ENCODE measurements around the gene CELF4. TPM values are rescaled to one million over a fixed set of nuclear protein-coding genes. Genes with fewer than 3 reads are reported as not detected.

CELF4 gene
- total and polyA plus RNA-seq, 2 donors (not counting 3 experiments of a cell fraction or from before 2014, with no cell fraction given): not detected

- no peak for DNase-seq (ENCODE audit: low read depth, low spot score)
- Histone ChIP-seq H3K27me3 (ENCODE audit: control insufficient read depth in 2 of 2, insufficient read depth in 2 of 2, low read length in 2 of 2) (no peaks in the 10 kb centered on the region), H4K20me1 (replicated peaks; ENCODE audit: control insufficient read depth, extremely low read depth, insufficient read depth, low read length) (no peaks in the 10 kb centered on the region), H3K4me3 (replicated peaks in 1 of 3; ENCODE audit: insufficient read depth in 1 of 3, low read depth in 1 of 3, low read length in 3 of 3) (no peak overlapping the region), H2AFZ (ENCODE audit: low read depth, low read length) (no peak overlapping the region), H3K79me2 (ENCODE audit: control insufficient read depth, insufficient read depth, low read length) (no peaks in the 10 kb centered on the region), H3K4me1 (ENCODE audit: control insufficient read depth, extremely low read depth, insufficient read depth, low read length) (no peaks in the 10 kb centered on the region), H3K9me1 (replicated peaks; ENCODE audit: control insufficient read depth, extremely low read depth, insufficient read depth, low read length) (no peaks in the 10 kb centered on the region), H3K9me3 (replicated peaks; ENCODE audit: control insufficient read depth, insufficient read depth, low read length) (no peaks in the 10 kb centered on the region), H3K36me3 (ENCODE audit: control insufficient read depth in 2 of 2, extremely low read depth in 1 of 2, insufficient read depth in 2 of 2, low read length in 2 of 2) (no peaks in the 10 kb centered on the region), H3K4me2 (ENCODE audit: insufficient read depth, low read length) (no peak overlapping the region), H3K9ac (replicated peaks; ENCODE audit: extremely low read depth, insufficient read depth, low read length) (no peak overlapping the region), H3K27ac (ENCODE audit: insufficient read depth, low read depth, low read length) (no peak overlapping the region)
- ChIA-PET CTCF (no interaction called here), POLR2A (no interaction called here)
- dilution Hi-C loops (cut with MboI; ENCODE audit: extremely low pct_ligation_motif_present, low sequenced_read_pairs): no loop called here
- intact Hi-C loops (cut with micrococcal nuclease): no loop called here
- FAIRE-seq: no peak
- no TSS peak for BruUV-seq (replicated peaks)
- TF ChIP-seq MYC (IDR thresholded peaks at IDR 0.05; ENCODE audit: low read depth, low read length) (no peak), POLR2AphosphoS5 (IDR thresholded peaks at IDR 0.05; ENCODE audit: insufficient read depth, low read depth, low read length) (no peak), FOS (IDR thresholded peaks at IDR 0.05; ENCODE audit: borderline replicate concordance, insufficient read depth, low read length) (no peak), MAX (IDR thresholded peaks at IDR 0.05; ENCODE audit: insufficient read depth, insufficient read length) (no peak), CTCF (IDR thresholded peaks at IDR 0.05; ENCODE audit: extremely low read depth in 1 of 2, insufficient read depth in 1 of 2, low read depth in 1 of 2, low read length in 2 of 2) (no peak), POLR2A (IDR thresholded peaks at IDR 0.05; ENCODE audit: low read depth, low read length) (no peak), JUN (IDR thresholded peaks at IDR 0.05; ENCODE audit: borderline replicate concordance, insufficient read depth, insufficient read length, low read depth) (no peak), GATA2 (IDR thresholded peaks at IDR 0.05; ENCODE audit: insufficient read depth, insufficient read length, low read depth, low read length) (no peak), EZH2 (IDR thresholded peaks at IDR 0.05; ENCODE audit: borderline replicate concordance, low read depth, low read length, severe bottlenecking) (no peak)
These were observed 71.2 kb downstream of the CELF4 start for GRCh38 chr18:37494406-37494805.
